HG03520 (cell line): ENCODE measurements around the gene GLYR1.
"Not testable (repeated sequence)": the region's sequence is repeated elsewhere in the genome, so short reads cannot be mapped to it uniquely, and the experiment has no call there.

Source experiments
- ATAC-seq: cut with Tn5 transposase; IDR thresholded peaks from one replicate; pipeline ENCODE4 v1.9.1; 2021; ENCODE audit warnings: mild to moderate bottlenecking, moderate library complexity; ENCODE audit not compliant: unreplicated experiment

The GLYR1 gene

DNA sequence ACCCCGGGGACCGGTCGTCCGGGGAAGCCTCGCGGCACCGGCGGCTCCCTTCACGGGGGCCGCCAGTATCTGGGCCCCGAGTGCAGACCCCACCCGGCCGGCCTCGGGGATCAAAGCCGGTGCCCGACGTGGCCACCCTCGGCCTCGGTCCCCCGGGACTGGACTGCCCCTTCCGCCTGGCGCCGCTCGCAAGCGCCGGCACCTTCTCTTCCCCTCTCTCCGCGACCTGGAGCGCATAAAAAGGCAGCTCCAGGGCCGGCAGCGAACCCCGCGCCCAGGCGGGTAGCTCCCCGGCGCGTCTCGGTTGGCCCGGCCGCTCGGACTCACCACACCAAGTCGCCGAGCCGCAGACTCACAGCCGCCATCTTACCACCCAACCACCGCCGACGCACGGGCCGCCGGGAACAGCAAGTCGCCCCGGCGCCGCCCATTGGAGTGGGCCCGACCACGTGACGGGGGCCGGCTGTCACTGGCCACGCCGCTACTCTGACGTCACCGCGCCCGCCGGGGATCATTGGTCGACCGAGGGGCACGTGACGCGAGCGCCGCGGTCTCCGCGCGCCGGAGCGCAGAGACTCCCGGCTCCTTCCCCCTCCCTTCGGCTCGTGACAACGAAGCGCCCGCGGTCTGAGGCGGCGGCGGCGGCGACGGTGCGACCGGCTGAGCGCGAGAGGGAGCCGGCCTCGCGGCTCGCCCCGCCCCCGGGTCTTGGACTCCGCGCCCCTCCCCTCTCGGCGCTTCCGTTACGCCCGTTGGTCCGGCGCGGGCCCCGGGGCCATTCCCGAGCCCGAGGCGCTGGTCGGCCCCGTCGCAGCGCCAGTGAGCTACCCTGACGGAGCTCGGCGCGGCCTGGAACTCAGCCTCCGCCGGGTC lies at the start of gene GLYR1, which contains the start of gene UBN1:
TSS of gene GLYR1 (minus strand) at position 388 of the 873 bp plus-strand sequence. CDS start at position 365, 23 bp downstream.
TSS of gene UBN1 (plus strand) at position 581 of the 873 bp plus-strand sequence. CDS start 5,437 bp downstream, outside the sequence.
- peak; percentile 82 for ATAC-seq

DNA sequence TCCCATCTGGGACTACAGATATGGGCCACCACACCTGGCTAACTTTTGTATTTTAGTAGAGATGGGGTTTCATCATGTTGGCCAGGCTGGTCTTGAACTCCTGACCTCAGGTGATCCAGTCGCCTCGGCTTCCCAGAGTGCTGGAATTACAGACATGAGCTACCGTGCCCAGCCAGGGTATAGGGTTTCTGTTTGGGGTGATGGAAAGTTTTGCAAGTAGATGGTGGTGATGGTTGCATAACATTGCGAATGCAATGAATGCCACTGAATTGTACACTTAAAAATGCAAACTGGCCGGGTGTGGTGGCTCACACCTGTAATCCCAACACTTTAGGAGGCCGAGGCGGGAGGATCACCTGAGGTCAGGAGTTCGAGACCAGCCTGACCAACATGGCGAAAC lies 49.7 kb upstream of the GLYR1 start:
- not testable (repeated sequence) for ATAC-seq

DNA sequence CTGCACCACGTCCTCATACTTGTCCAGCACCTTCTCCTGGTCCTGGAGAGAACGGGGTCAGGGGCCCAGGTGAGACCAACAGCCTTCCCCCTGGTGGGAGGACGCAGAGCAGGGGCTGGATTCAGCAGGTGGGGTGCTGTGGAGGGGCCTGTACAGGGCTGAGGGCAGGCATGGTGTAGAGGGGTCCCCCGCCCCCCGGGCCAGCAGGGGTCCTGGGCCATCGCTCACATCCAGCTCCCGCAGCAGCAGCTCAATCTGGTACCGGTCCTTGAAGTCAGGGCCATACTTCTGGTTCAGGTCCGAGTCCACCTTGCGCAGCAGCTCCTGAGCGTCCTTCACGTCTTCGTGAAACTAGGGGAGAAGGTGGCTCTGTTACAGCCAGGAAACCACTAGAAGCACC lies 48.3 kb upstream of the GLYR1 start:
- ATAC-seq = no peak

DNA sequence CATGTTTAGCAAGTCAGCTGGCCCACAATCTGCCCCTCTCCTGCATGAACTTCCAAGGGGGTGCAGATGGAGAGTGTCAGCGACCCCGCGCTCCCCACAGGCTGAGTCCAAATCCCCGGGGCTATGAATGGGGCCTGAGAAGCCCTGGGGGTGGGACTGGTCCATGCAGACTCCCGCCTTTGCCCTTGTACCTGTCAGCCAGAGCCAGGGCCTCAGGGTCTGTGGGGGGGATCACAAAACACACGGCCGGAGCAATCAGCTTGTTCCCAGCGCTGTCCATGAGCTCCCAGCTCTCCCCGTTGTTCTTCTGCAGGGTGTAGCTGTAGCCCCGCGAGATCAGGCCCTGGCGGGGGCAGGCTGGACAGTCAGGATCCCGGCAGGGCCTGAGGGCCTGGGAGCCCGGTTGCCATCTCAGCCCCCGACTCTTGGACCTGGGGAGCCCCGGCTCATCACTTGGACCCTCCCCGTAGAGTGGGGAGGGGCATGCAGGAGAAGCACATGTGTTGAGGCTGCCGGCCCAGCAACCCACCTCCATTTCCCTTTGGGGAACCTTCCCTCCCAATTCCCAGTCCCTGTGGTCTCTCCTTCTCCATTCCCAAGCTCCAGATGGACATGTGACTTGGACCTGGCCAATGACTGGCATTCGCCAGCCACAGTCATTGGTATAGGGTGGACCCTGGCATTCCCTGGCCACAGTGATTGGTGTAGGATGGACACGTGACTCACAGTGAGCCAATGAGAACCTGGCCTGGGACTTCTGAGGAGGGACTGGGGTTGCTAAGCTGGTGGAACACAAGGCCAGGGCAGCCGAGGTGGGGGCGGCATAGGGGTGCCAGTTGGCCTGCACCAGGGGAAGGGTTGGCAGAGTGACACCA lies 47.4 kb upstream of the GLYR1 start:
- ATAC-seq = no peak

DNA sequence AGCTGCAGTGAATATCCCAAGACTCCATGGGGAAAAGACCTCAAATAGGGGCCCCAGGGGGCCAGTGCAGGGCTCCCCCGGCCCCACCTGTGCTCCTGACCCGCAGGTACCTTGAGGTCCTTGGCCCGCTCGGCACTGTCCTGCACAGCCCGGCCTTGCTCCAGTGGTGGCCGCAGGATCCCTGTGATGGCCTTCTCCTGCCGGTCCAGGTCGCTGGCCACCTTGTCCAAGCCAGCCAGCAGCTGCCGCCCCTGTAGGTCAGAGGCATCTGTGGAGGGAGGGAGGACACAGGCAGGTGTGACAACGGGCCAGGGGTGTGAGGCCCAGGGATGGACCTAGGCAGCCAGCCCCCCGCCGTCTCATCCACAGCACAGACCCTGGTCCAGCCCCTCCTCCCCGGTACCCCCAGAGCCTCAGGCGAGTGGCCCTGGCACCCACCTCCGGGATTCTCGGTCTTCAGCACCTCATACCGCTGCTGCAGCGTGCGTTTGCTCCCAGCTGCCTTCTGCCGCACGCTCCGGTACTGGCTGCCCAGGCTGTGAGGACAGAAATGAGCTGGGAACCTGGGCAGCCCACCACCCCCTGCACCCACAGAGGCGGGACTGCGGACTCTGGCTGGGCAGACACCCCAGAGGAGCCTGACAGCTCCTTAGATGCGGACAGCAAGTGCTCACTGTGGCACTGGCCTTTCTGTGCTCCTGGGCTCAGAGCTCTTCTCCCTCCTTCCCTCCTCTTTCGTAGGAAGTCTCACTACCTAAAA lies 46.2 kb upstream of the GLYR1 start:
- no peak for ATAC-seq

DNA sequence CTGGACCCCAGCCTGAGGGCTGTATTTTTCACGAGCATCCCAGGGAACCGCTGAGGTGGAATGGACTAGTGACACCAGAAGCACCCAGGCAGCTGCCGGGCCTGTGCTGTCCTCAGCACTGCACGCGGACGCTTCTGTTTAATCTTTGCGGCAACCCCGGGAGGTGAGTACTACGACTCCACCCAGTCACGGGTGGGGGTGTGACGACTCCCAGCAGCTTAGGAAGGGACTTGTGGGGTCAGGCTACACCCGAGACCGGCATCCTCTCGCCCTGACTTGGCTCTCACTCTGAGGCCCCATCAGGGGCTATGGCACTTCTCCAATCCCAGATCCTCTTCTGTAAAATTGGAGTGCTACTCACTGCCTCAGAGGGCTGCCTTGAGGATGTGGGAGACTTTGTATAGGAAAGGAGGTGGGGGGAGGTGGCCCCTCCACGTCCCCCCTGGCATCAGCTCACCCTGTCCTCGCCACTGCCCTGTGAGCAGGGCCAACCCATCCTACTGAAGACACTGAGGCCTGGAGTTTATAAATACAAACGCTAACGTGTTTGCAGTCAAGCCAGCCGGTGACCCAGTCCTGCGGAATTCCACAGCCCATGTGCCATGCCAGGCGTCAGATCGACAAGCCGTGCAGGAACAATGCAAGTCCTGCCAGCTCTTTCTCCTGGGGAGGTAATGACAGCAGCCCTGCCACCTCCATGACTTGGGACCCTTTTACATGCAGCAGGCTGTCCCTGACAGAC lies 45.4 kb upstream of the GLYR1 start:
- no peak for ATAC-seq

DNA sequence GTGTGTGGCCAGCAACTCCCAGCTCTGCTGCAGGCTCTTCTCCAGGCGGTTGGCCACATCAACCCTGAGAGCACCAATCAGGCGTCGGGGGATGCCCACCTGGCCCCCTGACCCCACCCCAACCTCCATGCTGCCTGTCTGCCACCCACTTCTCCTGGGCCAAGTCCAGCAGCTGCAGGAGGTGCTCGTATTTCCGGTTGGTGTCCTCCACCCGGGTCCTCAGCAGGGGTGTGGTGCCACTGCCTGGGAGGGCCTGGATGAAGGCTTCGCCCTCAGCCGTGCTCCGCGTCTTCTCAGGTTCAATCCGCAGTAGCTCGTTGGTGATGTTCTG lies 44.8 kb upstream of the GLYR1 start:
- ATAC-seq = no peak

DNA sequence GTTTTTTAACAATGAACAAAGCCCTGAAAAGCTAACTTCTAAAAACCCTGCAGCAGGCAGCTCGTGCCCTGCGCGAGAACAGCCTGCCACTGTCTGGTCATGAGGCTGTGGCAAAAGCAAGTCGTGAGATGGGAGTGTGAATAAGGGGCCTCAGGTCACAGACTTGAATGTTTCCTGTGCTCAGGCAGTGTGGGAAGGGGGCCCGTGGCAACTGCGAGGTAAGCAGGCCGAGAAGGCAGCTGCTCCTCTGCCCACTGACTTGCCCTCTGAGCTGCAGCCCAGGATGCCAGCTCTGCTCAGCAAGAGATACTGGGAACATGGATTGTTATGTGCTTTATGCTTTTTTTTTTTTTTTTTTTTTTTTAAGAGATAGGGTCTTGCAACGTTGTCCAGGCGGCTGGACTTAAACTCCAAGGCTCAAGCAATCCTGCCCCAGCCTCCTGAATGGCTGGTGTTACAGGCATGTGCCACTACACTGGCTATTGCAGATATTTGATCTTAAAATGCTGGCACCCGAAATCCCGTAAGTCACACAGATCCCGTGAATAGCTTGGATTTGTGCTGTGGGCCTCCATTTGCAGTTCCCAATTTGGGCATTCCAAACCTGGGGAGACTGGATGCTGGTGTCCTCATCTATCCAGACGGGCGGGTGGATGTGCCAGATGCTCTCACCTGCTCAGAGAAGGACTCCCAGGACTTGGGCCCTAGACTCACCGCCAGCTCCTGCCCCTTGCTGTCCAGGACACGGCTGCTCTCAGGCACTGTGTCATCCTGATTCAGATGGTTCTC lies 44.2 kb upstream of the GLYR1 start:
- ATAC-seq = no peak

DNA sequence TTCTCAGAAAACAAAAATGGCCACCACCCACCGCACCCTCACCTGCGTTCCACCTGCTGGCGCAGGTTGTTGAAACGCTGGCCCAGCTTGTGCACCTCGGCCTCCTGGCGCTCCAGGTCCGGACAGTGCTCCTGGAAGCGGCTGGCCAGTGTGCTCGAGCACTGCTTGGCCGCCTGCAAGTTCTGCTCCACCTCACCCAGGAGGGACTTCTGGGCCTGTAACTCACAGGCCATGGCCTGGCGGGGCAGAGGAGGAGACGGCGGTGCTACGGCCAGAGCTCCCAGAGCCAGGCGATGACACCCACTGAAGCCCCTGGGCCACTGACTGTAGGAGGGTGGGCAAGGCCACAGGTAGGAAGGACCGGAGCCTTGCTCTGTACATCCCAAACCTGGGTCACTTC lies 43.6 kb upstream of the GLYR1 start:
- ATAC-seq = no peak

DNA sequence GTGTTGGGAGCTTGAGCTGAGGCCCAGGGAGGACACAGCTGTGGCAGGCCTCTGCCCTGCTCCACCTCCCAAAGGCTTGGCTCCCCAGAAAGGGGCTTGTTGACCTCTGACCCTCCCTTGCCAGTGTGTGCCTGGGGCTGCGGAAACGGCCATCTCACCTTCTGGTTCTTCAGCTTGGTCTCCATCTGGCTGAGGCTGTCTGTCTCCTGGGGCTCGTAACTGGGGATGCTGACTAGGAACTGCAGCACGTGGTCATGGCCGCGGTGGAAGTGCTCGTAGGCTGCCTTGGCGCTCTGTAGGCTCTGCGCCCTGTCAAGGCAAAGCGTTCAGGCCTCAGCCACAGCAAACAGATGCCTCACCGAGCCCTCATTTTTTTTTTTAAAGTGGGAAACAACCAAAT lies 42.9 kb upstream of the GLYR1 start:
- ATAC-seq = no peak

DNA sequence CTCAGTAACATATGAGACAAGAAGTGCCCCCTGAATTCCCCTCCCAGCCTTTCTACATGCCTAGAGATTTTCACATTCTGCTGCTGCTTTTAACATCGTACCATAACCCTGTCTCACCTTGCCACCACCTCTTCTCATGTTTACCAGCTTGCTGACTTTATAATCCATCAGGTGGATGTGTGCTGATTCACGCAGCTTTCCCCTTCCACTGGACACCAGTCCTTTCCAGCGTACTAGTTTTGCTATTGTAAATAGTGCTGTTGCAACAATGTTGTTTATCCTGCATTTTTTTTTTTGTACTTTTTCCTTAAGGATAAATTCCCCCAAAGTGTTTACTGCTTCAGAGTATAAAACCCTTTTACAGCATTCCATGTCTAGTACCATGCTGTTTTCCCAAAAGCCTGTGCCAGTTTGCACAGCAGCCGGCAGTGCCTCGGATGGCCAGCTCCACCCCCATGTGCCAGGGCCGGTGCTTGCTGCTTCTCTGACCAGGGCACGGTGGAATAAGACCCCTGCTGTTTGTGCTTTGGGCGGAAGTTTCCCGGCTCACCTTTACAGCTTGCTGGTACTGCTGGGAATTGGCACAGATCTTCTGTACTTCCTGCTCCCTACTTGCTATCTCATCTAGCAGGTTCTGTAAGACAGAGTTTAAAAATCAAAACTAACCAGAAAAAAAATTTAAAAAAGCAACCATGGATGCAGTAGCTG lies 41.5 kb upstream of the GLYR1 start:
- no peak for ATAC-seq

DNA sequence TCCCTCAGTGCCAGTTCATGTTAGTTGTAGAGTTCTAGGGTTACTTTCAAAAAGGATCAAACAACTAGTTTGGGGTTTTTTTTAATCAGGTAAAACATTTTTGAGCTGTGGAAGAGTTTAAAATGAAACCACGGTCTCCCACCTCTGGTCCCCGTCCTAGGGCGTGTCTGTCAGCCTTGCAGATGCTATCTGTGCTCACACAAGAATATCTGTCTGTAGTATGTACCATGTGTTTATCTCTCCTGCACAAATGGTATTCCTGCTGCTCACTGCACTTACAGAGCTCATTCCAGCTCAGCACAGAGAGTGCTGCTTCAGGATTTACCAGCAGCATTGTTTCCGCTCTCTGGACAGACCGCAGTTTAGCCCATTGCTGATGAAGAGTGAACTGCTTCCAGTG lies 39.1 kb upstream of the GLYR1 start:
- ATAC-seq = no peak

DNA sequence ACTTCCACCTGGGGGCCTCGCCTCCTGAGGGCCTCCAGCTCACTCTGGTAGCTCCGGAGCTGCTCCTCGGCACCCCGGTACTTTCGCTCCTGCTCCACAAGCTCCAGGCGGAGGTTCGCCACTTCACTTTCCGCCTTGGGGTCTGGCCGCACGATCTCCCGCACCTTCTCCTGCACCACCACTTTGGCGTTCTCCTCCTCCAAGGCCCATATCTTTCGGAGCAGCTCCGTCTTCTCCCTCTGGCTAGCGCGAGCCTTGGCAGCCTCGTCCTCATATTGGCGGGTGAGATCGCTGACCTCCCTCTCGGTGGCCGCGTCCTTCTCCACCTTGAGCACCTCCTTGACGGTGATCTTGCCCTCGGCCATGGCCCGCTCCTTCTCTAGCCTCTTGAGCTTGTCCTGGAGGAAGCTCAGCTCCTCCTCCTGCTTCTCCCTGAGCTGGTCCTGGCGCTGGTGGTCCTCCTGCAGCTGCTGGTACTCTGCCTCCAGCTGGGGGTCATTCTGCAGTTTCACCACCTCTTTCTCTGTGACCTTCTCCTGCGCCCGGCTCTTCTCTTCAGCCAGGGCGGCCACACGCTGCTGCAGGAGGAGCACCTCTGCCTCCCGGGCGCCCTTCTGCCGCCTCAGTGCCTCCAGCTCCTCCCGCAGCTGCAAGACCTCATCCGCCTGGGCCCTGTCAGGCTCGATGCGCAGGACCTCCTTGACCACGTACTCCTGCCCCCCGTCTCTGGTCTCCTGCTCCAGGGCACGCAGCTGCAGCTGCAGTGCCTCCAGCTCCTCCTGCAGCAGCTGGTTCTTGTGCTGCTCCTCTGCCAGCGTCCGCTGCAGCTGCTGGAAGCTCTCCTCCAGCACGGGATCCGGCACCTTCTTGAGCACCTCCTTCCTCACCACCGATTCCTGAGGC lies 38.1 kb upstream of the GLYR1 start:
- ATAC-seq = no peak

DNA sequence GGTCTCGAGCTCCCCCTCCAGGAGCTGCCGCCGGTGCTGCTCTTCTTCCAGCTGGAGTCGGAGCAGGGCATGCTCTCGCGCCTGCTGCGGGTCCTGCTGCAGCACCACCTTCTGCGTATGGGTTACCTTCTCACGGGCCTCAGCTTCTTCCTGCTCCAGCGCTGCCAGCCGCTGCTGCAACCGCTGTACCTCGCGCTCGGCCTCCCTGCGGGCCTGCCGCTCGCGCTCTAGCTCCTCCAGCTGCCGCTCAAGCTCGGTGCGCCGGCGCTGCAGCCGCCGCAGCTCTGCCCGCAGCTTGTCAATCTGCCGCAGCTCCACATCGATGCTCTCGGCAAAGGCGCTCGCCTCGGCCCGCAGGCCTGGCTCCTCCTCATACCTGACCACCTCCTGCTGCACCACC lies 37.1 kb upstream of the GLYR1 start:
- ATAC-seq = no peak

DNA sequence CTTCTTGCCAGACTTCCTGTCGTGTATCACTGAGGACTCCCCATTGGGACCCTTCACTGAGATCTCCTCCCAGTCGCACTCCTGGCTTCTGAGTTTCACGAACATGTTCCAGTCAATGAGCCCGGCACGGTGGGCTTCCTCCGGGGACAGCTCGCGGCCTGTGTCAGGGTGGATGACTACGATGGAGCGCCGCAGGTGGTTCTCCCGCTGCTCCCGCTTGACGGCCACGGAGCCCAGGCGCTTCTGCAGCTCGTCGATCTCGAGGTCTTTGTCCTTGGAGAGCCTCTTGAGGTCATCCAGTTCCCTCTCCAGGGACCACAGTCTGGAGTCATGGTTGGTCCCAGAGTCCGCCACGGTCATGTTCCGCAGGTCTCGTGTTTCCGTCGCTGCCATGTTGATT lies 36.4 kb upstream of the GLYR1 start:
- no peak for ATAC-seq

DNA sequence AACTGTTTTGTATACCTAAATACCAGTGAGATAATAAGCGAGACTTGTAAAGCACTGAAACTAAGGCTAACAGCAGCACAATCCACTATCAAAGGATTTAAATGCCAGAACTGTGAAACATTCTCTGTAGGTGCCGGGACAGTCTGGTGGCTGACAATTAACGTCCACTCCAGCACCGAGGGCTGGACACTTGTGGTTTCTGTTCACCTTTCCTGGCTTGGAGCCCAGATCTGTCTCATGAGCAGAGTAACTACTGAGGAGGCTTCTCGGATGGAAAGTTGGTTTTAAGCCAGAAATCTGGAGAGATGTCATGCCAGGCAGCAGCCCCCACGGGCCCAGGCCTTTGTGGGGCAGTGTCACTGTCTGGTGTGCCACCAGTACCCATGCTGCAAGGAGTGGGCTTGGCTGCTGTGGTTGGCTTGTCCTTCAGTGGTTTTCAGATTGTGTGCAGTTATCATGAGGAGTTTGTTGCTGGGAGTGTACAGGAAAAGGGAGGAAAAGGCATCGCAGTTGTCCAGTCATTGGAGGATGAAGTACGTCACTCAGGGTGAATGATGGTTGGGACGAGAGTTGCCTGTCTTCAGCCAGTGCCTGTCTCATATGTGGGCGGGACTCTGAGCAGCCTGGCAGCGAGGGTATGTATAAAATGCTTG lies 35.7 kb upstream of the GLYR1 start:
- no peak for ATAC-seq

DNA sequence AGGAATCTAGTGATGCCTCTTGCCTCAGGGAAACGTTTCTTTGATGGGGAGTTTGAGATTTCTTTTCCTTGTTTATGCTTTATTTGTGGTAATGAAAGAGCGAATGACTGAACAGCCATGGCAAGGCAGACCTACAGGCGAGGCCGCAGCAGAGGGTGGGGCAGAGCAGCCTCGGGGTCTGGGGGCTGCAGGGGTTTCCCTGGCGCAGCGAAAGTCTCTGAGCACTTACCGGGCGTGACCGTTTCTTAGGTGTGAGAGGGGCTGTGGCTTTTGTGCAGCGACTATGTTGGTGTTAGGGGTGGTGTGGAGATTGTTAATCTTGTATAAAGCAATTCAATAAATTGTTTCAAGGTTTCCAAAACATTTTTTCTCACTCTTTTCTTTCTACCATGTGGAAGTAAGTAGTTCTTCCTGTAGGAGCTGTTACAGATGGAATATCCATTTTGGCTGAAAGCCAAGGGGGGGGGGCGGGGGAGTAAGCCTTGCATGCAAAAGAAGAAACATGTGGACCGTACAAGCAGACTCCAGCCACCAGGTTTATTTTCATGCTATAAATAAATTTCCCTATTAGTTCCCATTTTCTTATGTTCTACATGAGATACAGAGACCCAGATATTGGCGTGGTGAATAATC lies 35.0 kb upstream of the GLYR1 start:
- no peak for ATAC-seq
